GM19397 (cell line): ENCODE data around the gene ARHGEF37.
"Not testable (repeated sequence)": the region's sequence is repeated elsewhere in the genome, so short reads cannot be mapped to it uniquely, and the experiment has no call there.

ENCODE experiments used
- ATAC-seq: cut with Tn5 transposase; IDR thresholded peaks from one replicate; pipeline ENCODE4 v1.9.1; 2021; ENCODE audit warnings: mild to moderate bottlenecking, moderate library complexity; ENCODE audit not compliant: unreplicated experiment

ARHGEF37 gene, protein sequence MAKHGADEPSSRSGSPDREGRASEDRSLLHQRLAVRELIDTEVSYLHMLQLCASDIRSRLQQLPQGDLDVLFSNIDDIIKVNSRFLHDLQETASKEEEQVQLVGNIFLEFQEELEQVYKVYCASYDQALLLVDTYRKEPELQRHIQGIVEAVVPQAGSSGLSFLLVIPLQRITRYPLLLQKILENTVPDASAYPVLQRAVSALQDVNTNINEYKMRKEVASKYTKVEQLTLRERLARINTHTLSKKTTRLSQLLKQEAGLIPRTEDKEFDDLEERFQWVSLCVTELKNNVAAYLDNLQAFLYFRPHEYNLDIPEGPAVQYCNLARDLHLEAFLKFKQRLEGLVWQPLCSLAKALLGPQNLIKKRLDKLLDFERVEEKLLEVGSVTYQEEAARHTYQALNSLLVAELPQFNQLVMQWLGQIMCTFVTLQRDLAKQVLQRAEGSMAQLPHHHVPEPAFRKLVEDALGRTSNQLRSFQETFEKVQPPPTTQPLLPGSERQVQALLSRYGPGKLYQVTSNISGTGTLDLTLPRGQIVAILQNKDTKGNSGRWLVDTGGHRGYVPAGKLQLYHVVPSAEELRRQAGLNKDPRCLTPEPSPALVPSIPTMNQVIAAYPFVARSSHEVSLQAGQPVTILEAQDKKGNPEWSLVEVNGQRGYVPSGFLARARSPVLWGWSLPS

DNA sequence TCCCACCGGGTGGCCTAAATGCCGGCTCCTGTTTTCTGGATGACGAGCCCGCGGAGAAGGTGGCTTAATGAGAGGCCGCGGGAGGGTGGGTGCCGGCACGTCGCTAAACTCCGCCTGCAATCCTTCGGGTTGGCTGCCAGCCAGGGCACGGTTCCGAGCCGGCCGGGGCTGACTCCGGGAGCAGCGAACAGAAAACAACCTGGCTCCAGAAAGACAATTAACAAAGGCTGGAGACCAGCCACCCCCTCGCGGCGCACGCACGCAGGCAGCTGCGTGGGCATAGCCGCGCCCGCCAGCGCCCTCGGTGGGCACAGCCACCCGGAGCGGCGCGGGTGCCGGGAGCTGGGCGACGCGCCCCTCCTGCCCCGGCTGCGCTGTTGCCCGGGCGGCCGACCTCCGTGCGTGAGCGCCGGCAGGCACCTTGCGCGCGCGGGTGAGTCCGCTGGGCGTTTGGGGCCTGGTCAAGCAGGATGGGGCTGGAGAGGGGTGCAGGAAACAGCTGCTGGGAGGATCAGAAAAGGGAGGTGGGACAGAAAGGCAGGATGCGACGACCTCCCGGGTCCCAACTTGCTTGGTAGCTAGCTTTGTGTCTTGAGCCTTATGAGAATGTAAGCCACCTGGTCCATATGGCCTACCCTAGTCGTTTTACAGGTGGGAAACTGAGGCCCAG lies at the start of gene ARHGEF37:
ARHGEF37 (plus strand) TSS at position 307 of the 670 bp plus-strand sequence. CDS start 16,272 bp downstream, outside the sequence.
- no peak for ATAC-seq

DNA sequence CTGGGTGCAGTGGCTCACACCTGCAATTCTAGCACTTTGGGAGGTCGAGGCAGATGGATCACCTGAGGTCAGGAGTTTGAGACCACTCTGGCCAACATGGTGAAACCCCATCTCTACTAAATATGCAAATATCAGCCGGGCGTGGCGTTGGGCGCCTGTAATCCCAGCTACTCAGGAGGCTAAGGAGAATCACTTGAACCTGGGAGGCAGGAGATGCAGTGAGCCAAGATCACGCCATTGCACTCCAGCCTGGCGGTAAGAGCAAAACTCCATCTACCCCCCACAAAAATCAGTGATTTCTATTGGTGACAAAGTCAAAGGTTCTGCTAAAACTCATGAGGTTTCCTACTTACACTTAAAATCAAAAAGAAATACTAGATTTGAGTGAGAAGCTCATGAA lies 48.9 kb upstream of the ARHGEF37 start:
- no peak for ATAC-seq

DNA sequence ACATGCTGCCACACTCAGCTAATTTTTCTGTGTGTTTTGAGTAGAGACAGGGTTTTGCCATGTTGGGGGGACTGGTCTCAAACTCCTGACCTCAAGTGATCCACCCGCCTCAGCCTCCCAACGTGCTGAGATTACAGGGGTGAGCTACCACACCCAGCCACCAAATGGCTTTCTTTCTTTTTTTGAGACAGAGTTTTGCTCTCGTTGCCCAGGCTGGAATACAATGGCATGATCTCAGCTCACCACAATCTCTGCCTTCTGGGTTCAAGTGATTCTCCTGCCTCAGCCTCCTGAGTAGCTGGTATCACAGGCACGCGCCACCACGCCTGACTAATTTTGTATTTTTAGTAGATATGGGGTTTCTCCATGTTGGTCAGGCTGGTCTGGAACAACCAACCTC lies 45.5 kb upstream of the ARHGEF37 start:
- ATAC-seq = not testable (repeated sequence)

DNA sequence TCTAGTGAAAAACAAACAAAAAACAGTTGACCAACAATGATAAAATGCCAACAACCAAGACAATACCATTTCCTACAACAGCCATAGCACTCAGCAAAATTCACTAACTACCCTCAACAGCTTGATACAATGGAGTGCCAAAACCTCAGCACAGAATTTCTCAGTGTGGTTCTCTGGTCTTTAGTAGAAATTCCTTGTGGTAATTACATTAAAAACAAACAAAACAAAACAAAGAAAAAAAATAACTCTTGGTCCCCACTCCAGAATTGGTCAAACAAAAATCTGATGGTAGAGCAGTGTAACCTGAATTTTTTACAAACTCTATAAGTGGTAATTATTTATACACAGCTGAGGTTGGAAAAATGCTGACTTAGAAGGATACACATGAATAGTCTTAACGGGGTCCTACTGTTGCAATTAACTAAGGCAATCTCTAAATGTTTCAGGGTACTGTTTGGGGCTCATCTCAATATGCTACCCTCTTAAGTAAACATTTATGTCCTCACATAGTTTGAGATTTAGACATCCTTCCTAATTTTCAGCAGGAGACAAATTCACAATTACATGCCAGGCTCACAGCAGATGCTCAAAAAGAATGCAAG lies 43.8 kb upstream of the ARHGEF37 start:
- ATAC-seq = no peak

DNA sequence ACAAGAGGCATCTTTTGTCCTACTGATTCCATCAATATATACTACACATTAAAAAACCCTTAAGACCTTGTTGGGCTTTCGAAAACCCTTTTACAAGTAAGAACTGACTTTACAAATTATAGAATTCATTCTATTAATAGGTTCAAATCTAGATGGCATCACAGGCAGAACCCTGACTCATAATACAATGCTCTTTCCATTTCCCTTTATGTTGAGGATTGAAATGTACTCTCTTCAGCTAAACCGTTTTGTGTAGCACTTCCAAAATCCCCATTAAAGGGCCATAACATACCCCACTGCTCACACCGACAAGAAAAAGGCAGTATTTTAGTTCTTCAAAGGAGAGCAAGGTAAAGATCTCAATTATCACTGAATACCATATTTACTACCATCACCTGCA lies 41.2 kb upstream of the ARHGEF37 start:
- ATAC-seq = no peak

DNA sequence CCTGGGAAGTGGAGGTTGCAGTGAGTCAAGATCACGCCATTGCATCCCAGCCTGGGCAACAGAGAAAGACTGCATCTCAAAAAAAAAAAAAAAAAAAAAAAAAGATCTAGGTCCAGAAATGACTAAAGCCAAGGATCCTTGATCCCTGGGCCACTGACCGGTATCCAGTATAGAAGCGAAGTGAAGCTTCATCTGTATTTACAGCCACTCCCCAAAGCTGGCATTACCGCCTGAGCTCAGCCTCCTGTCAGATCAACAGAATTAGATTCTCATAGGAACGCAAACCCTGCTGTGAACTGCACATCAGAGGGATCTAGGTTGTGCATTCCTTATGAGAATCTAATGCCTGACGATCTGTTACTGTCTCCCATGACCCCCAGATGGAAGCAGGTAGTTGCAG lies 39.4 kb upstream of the ARHGEF37 start:
- no peak for ATAC-seq

DNA sequence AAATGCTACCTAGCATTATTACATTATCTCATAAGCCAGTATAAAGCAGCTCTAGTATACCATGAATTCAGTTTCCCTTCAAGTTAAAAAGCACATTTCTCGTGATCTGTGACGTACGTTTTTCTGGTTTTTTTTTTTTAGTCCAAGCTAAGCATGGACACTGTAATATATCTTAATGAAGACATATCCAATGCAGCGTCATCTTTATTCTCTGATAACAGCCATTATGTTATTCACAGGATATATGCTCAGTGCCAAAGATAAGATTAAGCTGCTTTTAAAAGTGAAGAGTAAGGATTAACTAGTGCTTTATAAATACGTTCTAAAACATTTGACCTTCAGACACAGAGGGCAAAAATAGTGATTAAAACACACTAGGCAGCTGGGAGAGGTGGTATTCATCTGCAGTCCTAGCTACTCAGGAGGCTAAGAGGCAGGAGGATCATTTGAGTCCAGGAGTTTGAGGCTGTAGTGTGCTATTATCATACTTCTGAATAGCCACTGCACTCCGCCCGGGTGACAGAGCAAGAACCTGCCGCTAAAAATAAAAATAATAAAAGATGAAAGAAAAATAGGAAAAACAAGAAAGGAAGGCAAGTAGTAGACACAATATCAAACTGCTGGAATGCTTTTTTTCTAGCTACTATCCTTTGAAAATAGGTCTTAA lies 37.8 kb upstream of the ARHGEF37 start:
- no peak for ATAC-seq

DNA sequence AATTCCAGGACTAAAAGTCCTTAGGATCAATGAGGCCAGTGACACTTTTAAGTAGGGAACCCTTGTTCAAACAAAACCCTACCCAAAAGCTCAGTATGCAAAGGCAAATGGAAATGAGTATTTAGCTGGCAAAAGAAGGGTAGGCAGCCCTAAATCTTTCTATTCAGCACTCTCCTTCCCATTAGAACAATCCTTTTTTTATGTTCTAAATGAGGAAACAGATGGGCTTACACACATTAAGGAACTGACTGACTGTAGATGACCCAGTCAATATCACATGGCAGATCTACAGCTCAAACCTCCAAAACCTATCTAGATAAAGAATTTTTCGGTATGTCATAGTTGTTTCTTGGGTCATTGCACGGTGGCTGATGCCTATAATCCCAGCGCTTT lies 37.3 kb upstream of the ARHGEF37 start:
- no peak for ATAC-seq

DNA sequence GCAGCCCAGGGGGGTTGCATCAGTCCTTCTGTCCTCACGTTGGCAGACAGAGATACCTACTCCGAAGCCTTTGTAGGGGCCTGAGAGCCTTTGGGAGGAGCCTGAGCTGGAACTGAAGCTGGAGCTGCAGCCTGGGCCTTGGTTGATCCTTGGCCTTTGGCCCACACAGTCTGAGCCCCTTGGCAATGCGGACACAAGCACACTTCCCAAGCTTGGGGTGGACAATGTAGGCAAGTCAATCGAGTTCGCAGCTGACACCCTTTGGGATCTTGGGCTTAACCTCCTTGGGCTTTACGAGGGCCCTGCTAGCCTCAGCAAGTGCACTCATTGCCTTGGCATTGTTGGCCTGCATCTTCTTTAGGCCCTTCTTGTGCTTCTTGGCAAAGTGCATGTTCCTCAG lies 36.0 kb upstream of the ARHGEF37 start:
- no peak for ATAC-seq

DNA sequence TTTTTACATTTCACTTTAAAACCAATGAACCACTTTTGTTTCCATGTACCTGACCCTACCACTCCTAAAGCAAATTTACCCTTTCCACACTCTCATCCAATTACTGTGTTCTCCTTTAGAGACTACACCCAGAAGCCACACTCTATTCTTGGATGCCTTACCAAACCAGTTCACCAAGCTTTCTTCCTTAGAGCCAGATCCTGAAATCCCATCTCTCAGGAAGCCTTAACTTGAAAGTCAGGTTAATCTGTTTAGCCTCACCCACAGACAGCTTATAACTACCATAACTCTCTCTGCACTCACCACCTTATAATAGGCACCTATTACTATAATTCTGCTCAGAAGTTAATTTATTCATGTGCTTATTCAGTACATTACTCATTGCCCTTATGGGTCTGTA lies 34.3 kb upstream of the ARHGEF37 start:
- ATAC-seq = no peak

DNA sequence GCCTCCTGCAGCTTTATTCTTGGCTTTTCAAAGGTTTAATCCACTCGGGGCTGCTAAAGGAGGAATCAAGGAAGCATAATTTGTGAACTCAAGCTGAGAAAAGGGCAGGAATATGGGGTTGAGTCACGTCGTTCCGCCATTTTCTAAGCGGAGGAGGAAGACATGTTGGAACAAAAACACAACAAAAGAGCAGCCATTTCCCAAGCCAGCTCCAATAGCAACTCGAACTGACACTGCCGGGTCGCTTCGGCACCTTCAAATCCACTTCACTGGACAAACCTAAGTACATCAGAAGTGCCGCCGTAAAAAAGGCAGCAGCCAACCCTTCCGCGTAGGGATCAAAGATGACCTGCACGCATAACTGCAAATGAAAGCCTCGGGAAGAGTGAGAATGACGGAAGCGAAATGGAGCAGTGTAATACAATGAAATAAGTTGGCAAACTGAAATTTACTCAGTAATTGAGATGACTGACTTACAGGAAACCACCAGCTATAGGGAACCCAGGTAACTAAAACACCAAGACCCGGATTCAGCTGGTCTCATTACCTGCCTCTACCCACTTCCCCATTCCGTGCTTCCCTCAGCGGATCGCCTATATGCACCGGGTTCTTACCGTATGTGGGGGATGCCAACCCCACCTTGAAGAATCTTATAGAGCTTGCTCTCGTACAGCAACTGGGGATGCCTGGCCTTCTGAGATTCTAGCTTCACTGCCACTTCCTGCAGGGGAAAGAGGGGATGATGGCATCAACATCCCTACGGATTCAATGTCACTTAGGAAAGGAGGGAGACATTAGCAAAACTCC lies 31.6 kb upstream of the ARHGEF37 start:
- peak; percentile 21 for ATAC-seq

DNA sequence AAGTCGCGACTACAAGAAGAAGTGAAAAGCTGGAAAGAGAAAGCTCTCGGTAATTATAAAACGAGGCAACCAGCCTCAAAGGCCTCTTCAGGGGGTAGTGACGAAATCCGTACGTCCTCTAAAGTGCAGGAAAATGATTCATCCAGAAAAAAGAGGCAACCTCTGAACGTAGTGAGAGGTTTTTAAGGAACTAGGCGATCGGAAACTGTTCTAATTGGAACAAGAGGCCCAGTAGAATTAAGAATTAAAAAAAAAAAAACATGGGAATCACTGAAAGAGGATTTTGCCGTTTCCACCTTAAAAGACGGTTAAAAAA lies 31.1 kb upstream of the ARHGEF37 start:
- ATAC-seq = no peak

DNA sequence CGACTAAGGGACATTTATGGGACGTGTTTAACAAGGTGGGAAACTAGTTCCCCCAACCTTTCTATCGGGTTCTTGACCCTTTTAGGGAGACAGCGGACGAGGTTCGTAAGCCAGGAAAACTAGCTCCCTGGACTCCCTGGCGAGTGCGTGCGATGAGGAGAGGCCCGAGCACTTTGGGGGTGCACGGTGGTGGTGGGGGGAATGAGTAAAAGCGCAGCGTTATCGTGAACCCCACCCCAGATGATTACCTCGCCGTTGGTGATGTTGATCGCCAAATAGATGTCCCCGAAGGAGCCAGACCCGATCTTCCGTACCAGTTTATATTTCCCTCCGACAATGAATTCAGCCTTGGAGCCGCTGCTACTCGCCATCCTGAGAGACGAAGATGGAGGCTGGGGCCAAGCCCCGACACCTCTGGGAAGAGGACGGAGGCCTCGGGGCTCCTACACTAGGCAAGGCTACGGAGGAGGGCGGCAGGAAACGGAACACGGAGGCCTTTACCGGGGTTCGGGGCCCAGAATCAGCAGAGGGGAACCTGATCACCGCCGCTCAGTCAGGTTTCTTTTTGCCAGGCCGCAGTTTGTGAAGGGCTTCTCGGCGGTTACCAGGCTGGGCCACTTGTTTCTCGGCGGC lies 30.6 kb upstream of the ARHGEF37 start:
- ATAC-seq = no peak

DNA sequence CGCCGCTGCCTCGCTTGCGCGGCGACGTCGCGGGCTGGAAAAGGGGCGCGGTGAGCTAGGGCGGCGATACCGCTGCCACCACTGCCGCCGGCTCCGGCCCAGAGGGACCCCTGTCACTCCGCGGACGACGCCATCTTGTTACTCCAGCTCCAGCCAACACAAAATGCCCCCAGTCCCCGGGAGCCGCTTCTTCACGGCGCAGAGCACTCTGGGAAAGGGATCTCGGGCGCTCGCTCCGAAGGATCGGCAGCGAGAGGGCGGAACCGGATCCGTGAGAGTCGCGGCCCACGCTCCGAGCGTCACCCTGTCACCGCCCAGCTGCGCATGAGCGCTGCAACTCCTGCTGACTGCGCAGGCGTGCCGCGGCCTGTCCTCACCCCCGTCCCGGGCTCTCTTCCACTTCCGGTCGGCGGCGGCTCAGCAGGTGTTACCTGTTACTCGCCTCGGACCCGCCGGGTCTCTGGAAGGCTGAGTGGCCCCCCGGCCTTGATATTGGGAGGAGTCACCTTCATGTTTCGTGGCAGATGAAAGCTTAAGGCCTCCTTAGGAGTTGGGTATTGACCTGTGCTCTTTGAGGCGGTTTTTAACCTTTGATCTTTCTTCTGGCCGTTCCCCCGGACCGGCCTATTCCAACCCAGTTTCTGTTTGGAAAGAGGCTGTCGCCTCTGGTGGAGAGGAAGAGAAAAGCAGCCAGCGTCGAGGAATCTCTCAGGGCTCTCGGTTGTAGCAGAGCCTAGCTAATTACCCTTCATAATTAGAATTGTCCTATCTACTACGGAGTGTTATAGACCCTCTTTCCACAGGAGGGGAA lies 29.9 kb upstream of the ARHGEF37 start, which contains the start of gene CSNK1A1:
CSNK1A1 (minus strand) TSS at position 213 of the 811 bp plus-strand sequence. CDS start 475 bp downstream, outside the sequence.
- peak; percentile 92 for ATAC-seq

DNA sequence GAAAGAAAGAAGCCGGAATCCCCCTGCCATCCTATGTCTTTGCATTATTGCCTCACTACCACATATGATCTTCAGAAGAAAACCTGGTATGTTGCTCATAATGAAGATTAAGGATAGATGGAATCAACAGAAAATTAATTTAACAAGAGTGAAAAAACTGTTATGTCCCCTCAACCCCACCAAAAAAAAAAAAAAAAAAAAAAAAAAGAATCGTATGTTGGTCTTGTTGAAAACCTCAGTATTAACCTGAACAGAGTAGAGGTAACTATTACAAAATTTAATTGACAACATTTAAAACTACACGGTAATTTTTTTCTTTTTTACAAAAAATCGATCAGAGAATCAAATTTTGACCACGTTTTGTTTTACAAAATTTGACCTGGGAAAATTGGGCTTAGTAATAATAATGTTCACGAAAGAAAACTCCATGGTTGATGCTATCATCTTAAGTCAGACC lies 29.2 kb upstream of the ARHGEF37 start:
- ATAC-seq = no peak

DNA sequence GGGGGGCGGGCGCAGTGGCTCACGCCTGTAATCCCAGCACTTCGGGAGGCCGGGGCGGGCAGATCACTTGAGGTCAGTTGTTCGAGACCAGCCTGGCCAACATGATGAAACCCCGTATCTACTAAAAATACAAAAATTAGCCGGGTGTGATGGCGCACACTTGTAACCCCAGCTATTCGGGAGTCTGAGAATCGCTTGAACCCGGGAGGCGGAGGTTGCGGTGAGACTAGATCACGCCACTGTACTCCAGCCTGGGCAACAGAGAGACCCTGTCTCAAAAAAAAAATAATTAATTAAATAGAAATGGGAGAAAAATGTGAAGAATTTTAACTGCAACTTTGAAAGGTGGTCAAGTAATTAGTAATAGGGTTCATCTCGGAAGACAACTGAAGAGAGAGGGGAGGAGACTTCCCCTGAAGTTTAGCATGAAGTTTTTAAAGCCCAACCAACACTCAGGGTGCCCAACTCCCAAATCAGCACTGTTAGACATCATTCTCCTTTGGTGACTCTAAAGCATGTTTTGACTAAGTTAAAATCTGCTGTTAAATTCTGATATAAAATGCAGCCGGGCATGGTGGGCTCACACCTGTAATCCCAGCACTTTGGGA lies 28.6 kb upstream of the ARHGEF37 start:
- ATAC-seq = no peak

DNA sequence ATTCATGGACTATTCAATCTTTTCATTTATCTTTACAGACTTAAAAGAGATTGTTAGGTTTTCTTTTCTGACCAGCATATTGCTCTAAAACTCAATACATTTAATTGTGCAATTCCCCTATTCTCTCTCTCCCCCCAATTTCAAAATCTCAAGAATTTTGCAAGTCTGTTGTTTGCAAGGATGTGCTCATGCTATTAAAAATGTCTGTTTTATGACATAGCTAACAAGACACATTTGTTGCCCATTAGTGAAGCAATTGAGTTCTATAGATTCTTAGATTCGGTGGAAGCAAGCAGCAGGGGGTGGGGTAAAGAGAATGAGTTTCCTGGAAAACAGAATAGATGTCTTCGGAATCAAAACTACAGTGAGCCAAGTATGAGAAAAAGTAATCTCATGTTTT lies 21.6 kb upstream of the ARHGEF37 start:
- ATAC-seq = no peak

DNA sequence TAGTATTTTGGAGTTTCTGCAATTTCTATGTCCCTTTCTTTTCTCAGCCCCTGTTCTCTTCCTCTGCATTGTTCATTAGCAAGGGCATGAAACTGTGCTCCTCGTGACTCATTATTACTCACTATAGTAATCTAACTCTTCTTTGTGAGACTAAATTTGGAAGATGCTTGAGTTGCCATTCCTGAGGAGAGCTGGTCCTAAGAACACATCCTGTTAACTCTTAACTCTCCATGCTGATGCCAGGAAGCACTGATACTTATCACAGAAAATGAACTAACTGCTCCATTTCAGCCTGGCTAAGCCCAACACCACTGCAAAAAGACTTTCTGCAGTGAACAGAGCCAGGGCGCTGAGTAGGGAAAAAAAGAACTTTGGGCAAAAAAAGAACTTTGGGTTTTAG lies 19.4 kb upstream of the ARHGEF37 start:
- ATAC-seq = no peak
